Naive B cell (primary cell): ENCODE data around the gene LOX. TPM values are rescaled to one million over a fixed set of nuclear protein-coding genes. Genes with fewer than 3 reads are reported as not detected.

Experiments
- ATAC-seq, 2 donors: fragments of 150-1000 bp; cut with Tn5 transposase; 2 replicates each; pipeline ENCODE4 v1.10.0; 2021; ENCODE audit warnings: low read depth in 2 of 2, mild to moderate bottlenecking in 2 of 2, moderate library complexity in 2 of 2
- DNase-seq: peaks from one replicate; pipeline ENCODE4 v3.0.0; 2022
- H3K27ac Mint-ChIP-seq, 6 donors: one replicate each; pipeline ENCODE4 v1.8.0; 2020 to 2022; ENCODE audit warnings: mild to moderate bottlenecking in 6 of 6, mixed read lengths in 6 of 6, moderate library complexity in 5 of 6, inconsistent platforms in 2 of 6
- H3K27me3 Mint-ChIP-seq, 3 donors: one replicate each; pipeline ENCODE4 v1.8.0; 2021 to 2022; ENCODE audit warnings: mixed read lengths in 3 of 3, mild to moderate bottlenecking in 1 of 3
- H3K36me3 Mint-ChIP-seq, 2 donors: one replicate each; pipeline ENCODE4 v1.8.0; 2020 to 2022; ENCODE audit warnings: mixed read lengths in 2 of 2, inconsistent platforms in 1 of 2, mild to moderate bottlenecking in 1 of 2
- H3K4me1 Mint-ChIP-seq, 3 donors: one replicate each; pipeline ENCODE4 v1.8.0; 2020 to 2022; ENCODE audit warnings: mixed read lengths in 3 of 3, inconsistent platforms in 1 of 3, mild to moderate bottlenecking in 1 of 3, moderate library complexity in 1 of 3
- H3K4me3 Mint-ChIP-seq, 8 donors: one replicate each; pipeline ENCODE4 v1.8.0; 2020 to 2022; ENCODE audit warnings: mild to moderate bottlenecking in 8 of 8, mixed read lengths in 8 of 8, moderate library complexity in 8 of 8, inconsistent platforms in 2 of 8
- H3K9me3 Mint-ChIP-seq, 7 donors: one replicate each; pipeline ENCODE4 v1.8.0; 2020 to 2022; ENCODE audit warnings: mixed read lengths in 7 of 7, mild to moderate bottlenecking in 5 of 7, inconsistent platforms in 2 of 7, moderate library complexity in 1 of 7
- polyA plus RNA-seq, 6 donors: library from polyadenylated mRNA; unstranded; fragments of 300-500 nt; fragmentation: Illumina TruSeq; gene quantifications; one replicate each; pipeline ENCODE4 v1.2.3, GENCODE V29; 2021; ENCODE audit warnings: low read depth in 6 of 6

Gene LOX, protein sequence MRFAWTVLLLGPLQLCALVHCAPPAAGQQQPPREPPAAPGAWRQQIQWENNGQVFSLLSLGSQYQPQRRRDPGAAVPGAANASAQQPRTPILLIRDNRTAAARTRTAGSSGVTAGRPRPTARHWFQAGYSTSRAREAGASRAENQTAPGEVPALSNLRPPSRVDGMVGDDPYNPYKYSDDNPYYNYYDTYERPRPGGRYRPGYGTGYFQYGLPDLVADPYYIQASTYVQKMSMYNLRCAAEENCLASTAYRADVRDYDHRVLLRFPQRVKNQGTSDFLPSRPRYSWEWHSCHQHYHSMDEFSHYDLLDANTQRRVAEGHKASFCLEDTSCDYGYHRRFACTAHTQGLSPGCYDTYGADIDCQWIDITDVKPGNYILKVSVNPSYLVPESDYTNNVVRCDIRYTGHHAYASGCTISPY
- under 1 TPM in 2 of 6 donors, not detected in 4; 0.17 to 0.36 TPM for polyA plus RNA-seq

DNA sequence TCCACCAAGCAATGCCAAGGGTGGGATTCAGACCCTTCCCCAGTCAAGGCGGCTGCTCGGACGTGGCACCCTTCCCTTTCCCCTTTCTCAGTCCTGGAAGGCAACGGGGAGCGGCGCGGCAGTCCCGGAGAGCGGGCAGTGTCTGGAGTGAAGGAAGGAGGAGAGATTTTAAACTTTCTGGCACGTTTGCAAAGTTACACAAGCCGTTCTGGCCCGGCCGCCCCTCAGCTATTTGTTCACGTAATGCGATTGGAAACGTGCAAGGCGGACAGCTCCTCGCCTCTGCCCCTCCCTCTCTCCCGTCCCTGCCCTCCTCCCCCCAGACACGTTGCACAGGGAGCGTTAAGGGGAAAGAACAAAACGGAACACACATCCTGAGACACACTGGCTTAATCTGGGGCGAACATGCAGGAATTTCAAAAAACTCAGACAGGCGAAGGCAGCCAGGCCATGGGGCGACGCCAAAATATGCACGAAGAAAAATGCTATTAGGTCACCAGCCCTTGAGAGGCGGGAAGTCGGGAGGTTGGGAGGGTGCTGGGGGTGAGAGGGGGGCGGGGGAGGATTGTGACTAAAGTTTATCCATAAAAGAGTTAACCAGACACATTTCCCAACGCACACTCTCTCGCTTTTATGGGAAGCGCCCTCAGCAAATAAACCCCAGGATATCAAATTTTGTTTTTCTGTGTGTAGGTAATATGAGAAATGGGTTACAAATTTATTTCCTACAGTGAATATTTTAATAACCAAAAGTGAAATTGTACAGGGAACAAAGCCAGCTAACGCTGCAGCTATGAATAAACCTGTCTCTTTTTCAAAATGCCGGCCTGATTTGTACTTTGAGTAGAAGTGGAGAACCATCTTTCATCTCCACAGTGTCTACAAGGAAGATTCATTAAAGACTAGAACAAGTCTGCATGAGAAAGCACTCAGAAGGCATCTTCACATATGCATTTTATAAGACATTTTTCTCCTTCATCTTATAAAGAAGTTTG is at the start of gene LOX:
LOX (minus strand) TSS at position 144 of the 995 bp plus-strand sequence. CDS start 274 bp downstream, outside the sequence.
- Mint-ChIP-seq H3K9me3 (peaks cover 0 to 2% (median 0%) of the 10 kb centered on the region in 7 donors), H3K36me3 (no peaks in the 10 kb centered on the region), H3K27ac (peak within 1 kb of the TSS in 1 of 6 donors; percentile 63), H3K4me1 (peaks cover 14 to 21% (median 20%) of the 10 kb centered on the region in 3 donors), H3K27me3 (peaks cover 43 to 58% (median 58%) of the 10 kb centered on the region in 3 donors), H3K4me3 (peak within 1 kb of the TSS; percentile 42 to 83 (median 73))
- ATAC-seq (no peak), DNase-seq (no peak)

DNA sequence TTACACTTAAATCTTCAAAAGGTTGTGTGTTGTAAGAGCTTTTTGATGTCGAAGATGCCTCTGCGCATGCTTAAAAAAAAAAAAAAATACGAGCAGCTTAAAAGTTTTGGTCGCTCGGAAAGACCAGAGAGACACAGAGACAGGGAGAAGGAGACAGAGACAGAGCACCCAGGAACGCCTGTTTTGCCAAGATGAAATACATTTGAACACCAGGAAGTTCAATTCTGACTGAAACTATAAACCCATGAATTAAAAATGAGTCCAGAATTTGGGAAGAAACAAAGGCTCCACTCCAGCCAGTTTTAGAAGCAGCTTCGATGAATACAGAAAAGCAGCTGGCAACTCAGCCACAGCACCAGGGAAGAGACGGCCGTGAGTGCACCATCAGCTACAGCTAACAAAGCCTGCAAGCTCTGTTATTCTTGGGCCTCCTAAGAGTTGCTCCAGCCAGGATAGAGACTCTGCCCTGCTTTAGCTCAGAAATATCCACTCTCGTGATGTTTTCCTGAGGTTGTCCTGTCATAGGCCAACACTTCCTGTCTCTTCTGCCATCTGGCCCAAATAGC is 48.8 kb upstream of the LOX start:
- Mint-ChIP-seq H3K27ac (no peak overlapping the region), H3K9me3 (peaks cover 0 to 2% (median 0%) of the 10 kb centered on the region in 7 donors), H3K27me3 (peaks cover 4 to 12% (median 8%) of the 10 kb centered on the region in 3 donors), H3K36me3 (no peaks in the 10 kb centered on the region), H3K4me1 (no peaks in the 10 kb centered on the region), H3K4me3 (no peak overlapping the region)
- DNase-seq (no peak), ATAC-seq (no peak)

DNA sequence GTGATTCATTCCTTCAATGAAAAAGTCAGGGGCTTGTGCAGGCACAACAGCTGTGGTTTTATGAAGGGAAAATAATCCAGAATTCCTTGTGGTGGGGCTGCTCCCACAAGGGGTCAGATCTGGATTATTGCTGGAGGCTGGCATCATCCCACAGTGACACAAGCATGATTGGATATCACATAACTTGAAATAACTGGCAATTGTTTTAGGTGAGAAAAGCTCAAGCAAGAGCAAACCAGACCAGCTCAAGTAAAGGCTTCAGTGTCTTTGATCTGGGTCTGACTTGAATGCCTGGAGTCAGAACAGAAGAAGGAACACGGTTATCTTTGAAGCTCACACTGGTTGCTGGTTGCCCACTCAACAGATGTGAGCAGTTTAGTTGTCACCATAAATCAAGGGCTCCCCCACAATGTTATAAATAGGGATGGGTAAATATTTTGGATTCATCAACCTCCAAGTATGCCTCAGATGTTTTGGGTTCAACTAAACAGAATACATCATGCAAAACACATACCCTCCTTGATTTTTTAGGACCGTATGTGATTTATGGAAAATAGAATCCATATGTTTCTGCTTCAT is 48.2 kb upstream of the LOX start:
- DNase-seq (no peak), ATAC-seq (no peak)
- no peak overlapping the region for H3K4me3 Mint-ChIP-seq
- H3K27me3 Mint-ChIP-seq: peaks cover 8 to 13% (median 8%) of the 10 kb centered on the region in 3 donors
- H3K36me3 Mint-ChIP-seq: no peaks in the 10 kb centered on the region
- H3K27ac Mint-ChIP-seq: no peak overlapping the region
- peaks cover 0 to 2% (median 0%) of the 10 kb centered on the region in 7 donors for H3K9me3 Mint-ChIP-seq
- H3K4me1 Mint-ChIP-seq: no peaks in the 10 kb centered on the region

DNA sequence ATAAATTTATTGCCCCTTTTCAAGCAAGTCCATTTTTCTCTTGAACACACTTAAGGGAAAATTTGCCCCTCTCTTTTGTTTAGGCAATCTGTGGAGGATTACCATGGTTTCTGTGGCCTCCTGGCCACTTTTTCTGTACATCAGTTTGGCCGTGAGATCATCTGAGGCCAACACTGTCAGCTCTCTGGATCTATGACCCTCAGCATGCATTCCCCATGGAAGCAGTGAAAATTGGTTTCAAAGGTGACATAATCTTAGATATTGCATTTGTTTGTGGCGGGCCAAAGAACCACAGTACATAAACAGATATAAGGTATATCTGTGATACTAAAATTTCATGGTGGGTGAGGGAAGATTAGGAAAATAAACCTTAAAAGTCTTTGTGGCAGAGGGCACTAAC is 46.7 kb upstream of the LOX start:
- no peaks in the 10 kb centered on the region for H3K36me3 Mint-ChIP-seq
- H3K9me3 Mint-ChIP-seq: peaks cover 0 to 2% (median 0%) of the 10 kb centered on the region in 7 donors
- DNase-seq (no peak), ATAC-seq (no peak)
- peaks cover 8 to 13% (median 8%) of the 10 kb centered on the region in 3 donors for H3K27me3 Mint-ChIP-seq
- no peak overlapping the region for H3K4me3 Mint-ChIP-seq
- H3K4me1 Mint-ChIP-seq: no peaks in the 10 kb centered on the region
- H3K27ac Mint-ChIP-seq: no peak overlapping the region

DNA sequence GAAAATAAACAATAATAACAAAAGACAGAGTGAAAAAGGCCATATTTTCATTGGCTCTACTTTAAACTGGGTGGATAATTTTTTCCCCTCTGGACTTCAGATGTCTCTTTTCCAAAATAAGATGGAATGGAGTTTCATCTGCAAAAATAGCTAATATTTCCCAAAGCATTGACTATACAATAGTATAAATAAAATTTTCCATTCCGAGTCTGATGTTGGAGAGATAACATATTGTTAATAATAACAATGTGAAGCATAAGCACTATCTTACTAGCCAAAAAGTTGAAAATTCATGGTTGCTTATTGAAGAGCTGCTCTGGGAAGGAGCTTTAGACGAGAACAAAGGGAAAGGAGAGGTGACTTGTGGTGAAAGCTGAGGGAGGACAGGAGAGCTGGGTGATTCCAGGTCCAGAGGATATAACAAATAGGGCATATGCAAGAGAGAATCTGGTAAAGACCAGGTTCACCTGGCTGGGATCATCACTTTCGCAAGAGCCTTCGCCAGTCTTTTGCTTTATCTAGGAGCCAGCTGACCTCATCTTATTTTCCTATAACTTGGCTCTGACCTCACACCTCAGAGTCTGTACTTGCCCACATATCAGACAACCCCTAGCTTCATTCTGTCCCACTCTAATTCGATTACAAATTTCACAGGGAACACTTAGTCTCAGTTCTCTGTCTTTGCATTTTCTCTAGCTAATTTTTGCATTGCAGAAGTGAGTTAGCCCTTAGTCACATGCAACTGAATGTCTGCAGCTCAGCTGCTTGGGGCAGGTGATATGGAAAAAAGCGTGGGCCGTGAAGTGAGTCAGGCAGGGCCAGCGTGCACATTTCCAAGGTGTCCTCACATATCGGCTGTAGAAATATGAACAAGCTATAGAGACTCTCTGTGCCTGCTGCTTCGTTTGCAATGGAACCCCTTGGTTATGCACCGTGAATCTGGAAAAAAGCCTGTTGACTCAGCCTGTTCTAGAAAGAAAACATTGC is 43.7 kb upstream of the LOX start:
- no peaks in the 10 kb centered on the region for H3K4me1 Mint-ChIP-seq
- peaks cover 8 to 18% (median 8%) of the 10 kb centered on the region in 3 donors for H3K27me3 Mint-ChIP-seq

DNA sequence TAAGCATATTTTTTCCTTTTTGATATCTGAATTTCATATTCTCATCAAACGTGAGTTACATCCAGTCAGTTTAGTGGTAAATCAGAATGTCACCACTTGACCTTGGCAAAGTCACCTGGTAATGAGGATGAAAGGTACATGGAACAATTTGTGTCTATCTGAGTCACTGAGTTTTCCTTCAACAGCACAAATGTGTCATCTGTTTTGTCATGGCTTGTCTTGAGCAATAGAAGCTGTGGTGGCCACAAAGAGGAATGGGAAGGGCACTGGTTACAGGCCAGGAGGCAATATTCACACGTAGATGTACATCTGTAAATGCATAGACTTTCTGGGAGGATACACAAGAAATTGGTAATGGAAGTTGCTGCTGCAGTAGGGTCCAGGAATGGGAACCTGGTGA is 42.9 kb upstream of the LOX start:
- Mint-ChIP-seq H3K9me3 (peaks cover 0 to 2% (median 0%) of the 10 kb centered on the region in 7 donors), H3K27ac (no peak overlapping the region), H3K4me3 (no peak overlapping the region), H3K36me3 (no peaks in the 10 kb centered on the region), H3K27me3 (peaks cover 8 to 18% (median 8%) of the 10 kb centered on the region in 3 donors), H3K4me1 (no peaks in the 10 kb centered on the region)
- DNase-seq (no peak), ATAC-seq (no peak)

More for the DNA sequence above, 43.7 kb upstream of the LOX start:
- ATAC-seq: no peak
- DNase-seq: no peak
- Mint-ChIP-seq H3K9me3 (peaks cover 0 to 2% (median 0%) of the 10 kb centered on the region in 7 donors), H3K36me3 (no peaks in the 10 kb centered on the region), H3K27ac (no peak overlapping the region), H3K4me3 (no peak overlapping the region)

DNA sequence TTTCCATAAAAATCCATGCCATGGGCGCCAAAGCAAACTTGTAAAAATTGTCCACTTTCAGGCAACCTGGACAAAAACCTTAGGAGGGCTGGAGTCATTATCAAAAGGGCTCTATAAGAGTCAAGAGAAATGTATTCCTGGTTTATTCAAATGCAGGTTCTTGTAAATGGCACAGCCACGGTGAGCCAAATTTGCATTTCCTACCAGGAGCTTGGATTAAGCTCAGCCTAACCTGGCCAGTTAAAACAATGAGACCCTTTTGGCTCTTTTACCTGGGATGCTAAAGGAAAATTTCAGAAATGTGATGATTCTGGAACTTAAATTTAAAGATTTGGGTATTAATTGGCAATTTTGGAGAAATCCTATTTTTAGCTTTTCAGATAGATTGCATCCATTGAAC is 42.4 kb upstream of the LOX start:
- Mint-ChIP-seq H3K4me3 (no peak overlapping the region), H3K9me3 (peaks cover 0 to 2% (median 0%) of the 10 kb centered on the region in 7 donors), H3K36me3 (no peaks in the 10 kb centered on the region), H3K27ac (no peak overlapping the region), H3K4me1 (no peaks in the 10 kb centered on the region), H3K27me3 (peaks cover 8 to 18% (median 8%) of the 10 kb centered on the region in 3 donors)
- ATAC-seq (no peak), DNase-seq (no peak)

DNA sequence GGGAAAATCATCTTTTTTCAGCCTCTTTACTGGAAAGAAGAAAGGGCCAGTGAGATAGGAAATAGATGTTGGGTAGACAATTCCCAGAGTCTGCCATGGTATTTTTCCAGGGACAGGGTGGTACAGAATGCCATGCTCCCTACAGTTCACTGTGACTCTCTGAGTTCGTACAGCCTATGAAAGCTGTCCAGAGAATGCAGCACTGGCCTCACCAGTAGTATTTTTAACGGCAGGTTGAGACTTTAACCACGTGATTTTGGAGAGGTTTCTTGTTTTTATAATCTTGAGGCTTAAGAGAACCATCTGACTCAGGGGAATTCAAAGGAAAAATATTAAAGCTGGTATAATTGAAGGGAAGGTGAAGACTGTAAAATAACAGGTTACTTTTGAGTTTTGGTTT is 41.1 kb upstream of the LOX start:
- Mint-ChIP-seq H3K9me3 (peaks cover 0 to 2% (median 0%) of the 10 kb centered on the region in 7 donors), H3K4me1 (no peaks in the 10 kb centered on the region), H3K27me3 (peaks cover 8 to 18% (median 8%) of the 10 kb centered on the region in 3 donors), H3K4me3 (no peak overlapping the region), H3K36me3 (no peaks in the 10 kb centered on the region), H3K27ac (no peak overlapping the region)
- no peak for DNase-seq
- no peak for ATAC-seq

DNA sequence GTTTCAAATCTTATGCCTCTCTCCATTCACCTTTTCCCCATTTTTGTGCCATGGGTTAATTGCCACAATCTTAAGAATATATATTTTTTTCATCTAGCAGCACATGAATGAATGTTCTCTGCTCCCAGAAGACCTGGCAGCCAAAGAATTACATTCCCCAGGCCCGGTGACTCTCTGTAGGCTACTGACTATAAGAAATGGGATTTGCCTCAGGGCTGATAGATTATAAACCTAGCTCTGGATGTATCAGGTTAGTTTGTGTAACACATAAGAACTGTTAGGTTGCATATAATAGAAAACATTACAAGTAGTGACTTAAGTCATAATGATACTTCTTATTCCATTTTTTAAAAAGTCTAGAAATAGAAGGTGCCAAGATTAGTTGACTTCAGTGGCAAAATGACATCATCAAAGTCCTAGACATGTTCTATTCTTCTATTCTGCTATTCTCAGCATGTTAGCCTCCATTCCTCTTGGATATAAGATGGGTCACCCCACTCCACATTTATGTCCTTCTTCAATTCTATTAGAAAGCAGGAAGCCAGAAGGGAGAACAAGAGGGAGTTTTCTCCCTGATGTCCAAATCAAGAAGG is 40.4 kb upstream of the LOX start:
- peaks cover 7 to 18% (median 8%) of the 10 kb centered on the region in 3 donors for H3K27me3 Mint-ChIP-seq

DNA sequence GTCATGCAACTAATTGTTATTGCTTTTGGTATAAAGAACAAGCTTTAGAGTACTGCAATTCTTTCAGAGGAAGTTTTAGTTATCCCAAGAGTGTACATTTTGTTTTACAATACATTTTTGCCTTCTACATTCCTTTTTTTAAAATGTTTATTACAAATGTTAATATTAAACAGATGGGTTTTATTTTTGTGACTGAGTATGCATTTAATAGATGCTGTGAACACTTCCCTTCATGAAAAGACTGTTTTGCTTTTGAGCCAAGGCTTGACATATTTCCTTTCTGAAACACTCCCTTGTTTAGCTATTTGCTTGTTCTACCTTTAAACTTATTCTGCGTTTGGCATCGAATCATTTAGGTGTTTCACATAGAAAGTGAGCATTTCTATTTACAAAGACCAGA is 36.4 kb upstream of the LOX start:
- H3K4me1 Mint-ChIP-seq: no peaks in the 10 kb centered on the region
- DNase-seq (no peak), ATAC-seq (no peak)
- H3K9me3 Mint-ChIP-seq: peaks cover 0 to 2% (median 0%) of the 10 kb centered on the region in 7 donors
- no peaks in the 10 kb centered on the region for H3K36me3 Mint-ChIP-seq
- H3K4me3 Mint-ChIP-seq: no peak overlapping the region
- H3K27ac Mint-ChIP-seq: no peak overlapping the region
- peaks cover 0 to 5% (median 0%) of the 10 kb centered on the region in 3 donors for H3K27me3 Mint-ChIP-seq

More for the DNA sequence above, 40.4 kb upstream of the LOX start:
- Mint-ChIP-seq H3K4me3 (no peak overlapping the region), H3K9me3 (peaks cover 0 to 2% (median 0%) of the 10 kb centered on the region in 7 donors), H3K27ac (no peak overlapping the region), H3K4me1 (no peaks in the 10 kb centered on the region), H3K36me3 (no peaks in the 10 kb centered on the region)
- ATAC-seq (no peak), DNase-seq (no peak)

DNA sequence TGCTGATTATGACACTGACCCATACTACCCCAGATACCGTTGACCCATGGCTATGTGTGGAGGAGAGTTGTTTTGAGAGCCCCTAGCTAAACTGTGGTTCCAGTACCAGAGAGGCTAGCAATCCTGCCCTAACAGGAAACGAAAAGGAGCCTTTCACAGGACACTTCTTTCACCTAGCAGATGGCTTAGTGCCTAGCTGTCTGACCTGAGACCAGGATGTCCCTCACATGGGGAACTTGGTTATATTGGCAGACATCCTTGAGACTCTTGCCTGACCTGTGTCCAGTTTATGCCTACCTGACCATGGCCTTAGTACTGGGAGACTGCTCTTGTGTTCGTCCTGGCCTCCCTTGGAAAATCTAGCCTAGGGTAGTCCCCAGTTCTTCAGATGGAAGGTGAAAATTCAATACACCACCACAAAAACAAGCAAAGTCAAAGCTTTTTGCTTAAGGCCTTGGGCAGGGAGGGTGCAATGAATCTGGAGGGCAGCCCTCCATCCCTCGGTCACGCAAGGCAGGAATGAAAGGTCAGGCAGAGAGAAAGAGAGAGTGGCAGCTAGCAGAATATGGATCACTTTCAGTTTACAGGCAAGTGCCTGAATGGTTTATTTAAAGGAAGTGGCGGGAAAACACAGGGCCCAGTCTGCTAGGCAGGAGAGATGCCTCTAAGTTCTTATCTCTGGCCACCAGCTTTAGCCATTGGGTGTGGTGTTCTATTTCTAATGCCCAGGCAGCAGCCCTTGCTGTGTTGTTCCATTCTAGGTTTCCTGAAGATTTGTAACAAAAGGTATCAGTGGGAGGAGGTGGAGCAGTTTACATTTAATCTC is 34.9 kb upstream of the LOX start:
- Mint-ChIP-seq H3K4me1 (no peaks in the 10 kb centered on the region), H3K27ac (peak overlapping the region in 1 of 6 donors; percentile 21), H3K27me3 (peaks cover 2 to 5% (median 4%) of the 10 kb centered on the region in 3 donors), H3K36me3 (no peaks in the 10 kb centered on the region), H3K9me3 (peaks cover 0 to 2% (median 0%) of the 10 kb centered on the region in 7 donors), H3K4me3 (no peak overlapping the region)
- DNase-seq (no peak), ATAC-seq (no peak)
